Vagina (tissue), 2 donors: ENCODE results near the gene ZNF425. TPM values are rescaled to one million over a fixed set of nuclear protein-coding genes. Genes with fewer than 3 reads are reported as not detected.
"Not testable (repeated sequence)": the region's sequence is repeated elsewhere in the genome, so short reads cannot be mapped to it uniquely, and the experiment has no call there.

ENCODE experiments used
- DNase-seq, 2 donors: peaks; one replicate each; pipeline ENCODE4 v3.0.0-alpha.2; 2017; ENCODE audit errors: extremely low spot score in 2 of 2
- H3K27ac ChIP-seq: fragments of 200-600 bp; sonication (generic); one replicate; pipeline ENCODE4 v1.5.1; 2019
- H3K27me3 ChIP-seq: fragments of 200-600 bp; sonication (generic); one replicate; pipeline ENCODE4 v1.5.1; 2019
- H3K36me3 ChIP-seq, 2 donors: fragments of 200-600 bp; sonication (generic); one replicate each; pipeline ENCODE4 v1.5.1; 2017 to 2019
- H3K4me1 ChIP-seq: fragments of 200-600 bp; sonication (generic); one replicate; pipeline ENCODE4 v1.5.1; 2019
- H3K4me3 ChIP-seq, 2 donors: fragments of 200-600 bp; sonication (generic); 1 replicate in 1 of 2; 2 replicates in 1 of 2; pipeline ENCODE4 v1.5.1; 2016 to 2019
- H3K9me3 ChIP-seq: fragments of 200-600 bp; sonication (generic); one replicate; pipeline ENCODE4 v1.5.1; 2019
- POLR2A ChIP-seq, 2 donors: fragments of 450-650 bp; IDR thresholded peaks; one replicate each; pipeline ENCODE4 v1.6.1; 2017; ENCODE audit warnings: antibody characterized with exemption in 2 of 2, mild to moderate bottlenecking in 2 of 2, moderate library complexity in 2 of 2
- POLR2AphosphoS5 ChIP-seq, 2 donors: sonication (generic); formaldehyde crosslinking; IDR thresholded peaks; one replicate each; pipeline ENCODE4 v1.9.0; 2017; ENCODE audit warnings: antibody characterized with exemption in 2 of 2, mild to moderate bottlenecking in 2 of 2, low read depth in 1 of 2; ENCODE audit not compliant: insufficient read depth in 1 of 2
- intact Hi-C: fragments of 100-400 bp; cut with DNase I; formaldehyde crosslinking; loops from one replicate; pipeline ENCODE4 v1.15.1; 2023
- total RNA-seq: library from RNA; depleted of rRNA; stranded (reverse); fragments of >200 nt; gene quantifications from one replicate; pipeline ENCODE4 v1.2.3, GENCODE V29; 2016
- TF ChIP-seq, protein P1 (sequence below), 3 experiments: fragments of 450-650 bp in 2 of 3; fragments of 200-600 bp in 1 of 3; sonication (generic) in 1 of 3; IDR thresholded peaks; one replicate each; pipeline ENCODE4 v1.5.1; 2017 to 2019; ENCODE audit warnings: antibody characterized with exemption in 3 of 3, mild to moderate bottlenecking in 2 of 3, moderate library complexity in 2 of 3

Gene ZNF425
- total RNA-seq, 1 donor from 2014 or later = 2.9 TPM

DNA sequence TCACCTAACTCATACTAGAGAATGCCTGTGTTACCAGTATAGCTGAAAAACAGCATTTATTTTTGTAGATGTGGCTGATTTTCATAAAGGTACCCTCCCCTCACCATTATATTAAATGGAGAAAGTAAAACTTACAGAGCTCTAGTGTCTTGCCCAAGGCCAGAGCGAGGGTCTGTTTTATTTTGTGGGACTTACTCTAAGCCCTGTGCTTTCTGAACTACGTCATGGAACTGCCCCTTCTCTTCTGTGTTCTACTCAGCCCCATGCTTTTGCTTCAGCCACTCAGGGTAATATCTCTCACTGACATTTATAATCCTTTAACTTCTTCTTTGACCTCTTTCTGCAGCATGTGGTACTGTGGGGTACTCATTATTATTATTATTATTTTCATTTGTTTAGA lies 25.3 kb downstream of the ZNF425 start:
- intact Hi-C loops = no loop called here
- H3K27ac ChIP-seq = no peak overlapping the region
- no peaks in the 10 kb centered on the region for H3K9me3 ChIP-seq
- H3K27me3 ChIP-seq = no peaks in the 10 kb centered on the region
- TF ChIP-seq POLR2AphosphoS5 (IDR thresholded peaks at IDR 0.05; ENCODE audit: insufficient read depth in 1 of 2, low read depth in 1 of 2) (no peak), POLR2A (IDR thresholded peaks at IDR 0.05) (no peak)
- TF ChIP-seq, protein P1, sequence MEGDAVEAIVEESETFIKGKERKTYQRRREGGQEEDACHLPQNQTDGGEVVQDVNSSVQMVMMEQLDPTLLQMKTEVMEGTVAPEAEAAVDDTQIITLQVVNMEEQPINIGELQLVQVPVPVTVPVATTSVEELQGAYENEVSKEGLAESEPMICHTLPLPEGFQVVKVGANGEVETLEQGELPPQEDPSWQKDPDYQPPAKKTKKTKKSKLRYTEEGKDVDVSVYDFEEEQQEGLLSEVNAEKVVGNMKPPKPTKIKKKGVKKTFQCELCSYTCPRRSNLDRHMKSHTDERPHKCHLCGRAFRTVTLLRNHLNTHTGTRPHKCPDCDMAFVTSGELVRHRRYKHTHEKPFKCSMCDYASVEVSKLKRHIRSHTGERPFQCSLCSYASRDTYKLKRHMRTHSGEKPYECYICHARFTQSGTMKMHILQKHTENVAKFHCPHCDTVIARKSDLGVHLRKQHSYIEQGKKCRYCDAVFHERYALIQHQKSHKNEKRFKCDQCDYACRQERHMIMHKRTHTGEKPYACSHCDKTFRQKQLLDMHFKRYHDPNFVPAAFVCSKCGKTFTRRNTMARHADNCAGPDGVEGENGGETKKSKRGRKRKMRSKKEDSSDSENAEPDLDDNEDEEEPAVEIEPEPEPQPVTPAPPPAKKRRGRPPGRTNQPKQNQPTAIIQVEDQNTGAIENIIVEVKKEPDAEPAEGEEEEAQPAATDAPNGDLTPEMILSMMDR (IDR thresholded peaks at IDR 0.05) = no peak
- H3K4me3 ChIP-seq = no peak overlapping the region
- H3K36me3 ChIP-seq = peaks cover 0 to 10% of the 10 kb centered on the region in 2 donors
- no peaks in the 10 kb centered on the region for H3K4me1 ChIP-seq
- DNase-seq = no peak

DNA sequence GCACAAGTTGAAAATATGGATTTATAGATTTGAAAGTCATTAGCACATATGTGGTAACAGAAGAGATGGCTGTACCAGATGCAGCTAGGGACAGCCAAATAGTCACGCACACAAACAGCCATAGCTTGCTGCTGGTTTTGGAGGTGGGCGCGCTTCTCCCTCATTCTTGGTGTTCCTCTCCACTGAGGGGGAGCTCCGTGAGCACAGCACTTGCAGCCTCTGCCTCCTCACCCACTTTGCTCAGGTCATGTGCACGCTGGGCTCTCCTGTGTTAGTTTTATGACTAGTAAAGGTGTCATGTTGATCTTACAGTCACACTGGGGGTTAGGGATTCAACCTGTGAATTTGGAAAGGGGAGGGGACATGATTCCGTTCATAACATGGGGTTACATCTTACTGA lies 27.1 kb downstream of the ZNF425 start:
- TF ChIP-seq, protein P1 (IDR thresholded peaks at IDR 0.05) = no peak
- TF ChIP-seq POLR2A (IDR thresholded peaks at IDR 0.05) (no peak), POLR2AphosphoS5 (IDR thresholded peaks at IDR 0.05; ENCODE audit: insufficient read depth in 1 of 2, low read depth in 1 of 2) (no peak)
- H3K27ac ChIP-seq = no peak overlapping the region
- H3K36me3 ChIP-seq = peaks cover 0 to 7% of the 10 kb centered on the region in 2 donors
- intact Hi-C loops = loop anchor here (10.0 kb wide), 1 partner anchor 56 kb away; no protein-coding TSS in a partner anchor
- H3K9me3 ChIP-seq = no peaks in the 10 kb centered on the region
- no peak overlapping the region for H3K4me3 ChIP-seq
- no peaks in the 10 kb centered on the region for H3K4me1 ChIP-seq
- no peaks in the 10 kb centered on the region for H3K27me3 ChIP-seq
- DNase-seq = no peak

DNA sequence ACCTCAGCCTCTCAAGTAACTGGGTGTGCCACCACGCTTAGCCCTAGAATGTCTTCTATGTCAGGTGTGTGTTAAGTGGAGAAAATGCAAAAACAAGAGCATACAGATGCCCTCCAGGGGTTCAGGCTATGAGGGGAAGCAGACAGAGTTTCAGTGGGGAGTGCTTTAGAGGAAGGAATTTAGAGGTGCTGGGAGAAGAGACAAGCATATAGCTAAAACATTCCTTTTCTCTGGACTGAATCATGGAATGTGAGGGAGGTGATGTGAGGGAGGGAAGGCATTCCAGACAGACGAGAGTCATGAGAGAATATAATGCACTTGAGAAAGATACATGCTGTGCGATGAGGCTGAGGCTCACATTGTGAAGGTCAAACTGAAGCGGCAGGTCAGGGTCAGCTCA lies 29.0 kb downstream of the ZNF425 start:
- Histone ChIP-seq H3K27me3 (no peaks in the 10 kb centered on the region), H3K27ac (no peak overlapping the region), H3K4me1 (no peaks in the 10 kb centered on the region), H3K4me3 (no peak overlapping the region), H3K9me3 (no peaks in the 10 kb centered on the region), H3K36me3 (no peaks in the 10 kb centered on the region)
- intact Hi-C loops = loop anchor here (10.0 kb wide), 1 partner anchor 58 kb away; no protein-coding TSS in a partner anchor
- no peak for DNase-seq
- TF ChIP-seq POLR2A (IDR thresholded peaks at IDR 0.05) = no peak
- no peak for TF ChIP-seq POLR2AphosphoS5 (IDR thresholded peaks at IDR 0.05; ENCODE audit: insufficient read depth in 1 of 2, low read depth in 1 of 2)
- TF ChIP-seq, protein P1 (IDR thresholded peaks at IDR 0.05) = no peak

DNA sequence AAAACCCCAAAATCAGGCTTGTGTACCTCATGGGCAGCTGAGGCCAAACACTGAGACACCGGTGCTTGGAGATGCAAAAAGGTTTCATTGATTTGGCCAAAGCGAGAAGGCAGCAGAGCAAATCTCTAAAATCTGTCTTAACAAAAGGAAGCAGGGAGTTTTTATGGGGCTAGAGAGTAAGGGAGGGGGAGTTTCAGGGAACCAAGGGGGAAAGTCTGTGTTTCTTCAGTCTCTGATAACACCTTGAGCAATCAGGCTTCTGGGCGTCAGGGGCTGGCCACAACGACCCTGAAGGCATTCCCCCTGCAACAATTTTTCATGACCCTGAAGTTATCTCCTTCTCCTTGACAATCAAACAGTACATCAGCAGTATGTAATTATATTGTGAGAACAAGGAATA lies 32.9 kb downstream of the ZNF425 start:
- H3K4me3 ChIP-seq = no peak overlapping the region
- no peaks in the 10 kb centered on the region for H3K27me3 ChIP-seq
- H3K4me1 ChIP-seq = peaks cover 15% of the 10 kb centered on the region
- H3K27ac ChIP-seq = no peak overlapping the region
- no peaks in the 10 kb centered on the region for H3K36me3 ChIP-seq
- TF ChIP-seq, protein P1 (IDR thresholded peaks at IDR 0.05) = no peak
- TF ChIP-seq POLR2AphosphoS5 (IDR thresholded peaks at IDR 0.05; ENCODE audit: insufficient read depth in 1 of 2, low read depth in 1 of 2) (no peak), POLR2A (IDR thresholded peaks at IDR 0.05) (no peak)
- H3K9me3 ChIP-seq = no peaks in the 10 kb centered on the region
- intact Hi-C loops = loop anchor here (10.0 kb wide), 1 partner anchor 62 kb away; no protein-coding TSS in a partner anchor
- DNase-seq = no peak

DNA sequence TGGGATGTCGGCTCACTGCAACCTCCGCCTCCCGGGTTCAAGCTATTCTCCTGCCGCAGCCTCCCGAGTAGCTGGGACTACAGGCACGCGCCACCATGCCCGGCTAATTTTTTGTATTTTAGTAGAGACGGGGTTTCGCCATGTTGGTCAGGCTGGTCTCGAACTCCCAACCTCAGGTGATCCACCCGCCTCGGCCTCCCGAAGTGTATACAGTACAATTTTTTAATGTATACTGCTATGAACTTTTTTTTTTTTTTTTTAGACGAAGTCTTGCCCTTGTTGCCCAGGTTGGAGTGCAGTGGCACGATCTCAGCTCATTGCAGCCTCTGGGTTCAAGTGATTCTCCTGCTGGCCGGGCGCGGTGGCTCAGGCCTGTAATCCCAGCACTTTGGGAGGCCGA lies 33.9 kb downstream of the ZNF425 start:
- intact Hi-C loops = loop anchor here (10.0 kb wide), 1 partner anchor 63 kb away; no protein-coding TSS in a partner anchor
- not testable (repeated sequence) for H3K36me3 ChIP-seq, DNase-seq, H3K27me3 ChIP-seq, H3K9me3 ChIP-seq, H3K4me3 ChIP-seq
- peak overlapping the region; percentile 98 for H3K27ac ChIP-seq
- H3K4me1 ChIP-seq = peaks cover 15% of the 10 kb centered on the region
